Activated T-cell treated with anti-CD3 and anti-CD28 coated beads, Interleukin-2, amount 50 U/mL, for 4 hours (primary cell): ENCODE data around the gene OSBPL3. TPM values are rescaled to one million over a fixed set of nuclear protein-coding genes. Genes with fewer than 3 reads are reported as not detected.
A peak's percentile ranks its signal among the peaks of the same experiment; 100 is the strongest.
"Not testable (repeated sequence)": the region's sequence is repeated elsewhere in the genome, so short reads cannot be mapped to it uniquely, and the experiment has no call there.

Experiments
- ATAC-seq, 2 donors: fragments of 200-7000 bp; cut with Tn5 transposase; one replicate each; pipeline ENCODE4 v1.10.0; 2021
- DNase-seq: peaks from one replicate; pipeline ENCODE4 v3.0.0-alpha.2; 2020
- H3K27me3 Mint-ChIP-seq: one replicate; pipeline ENCODE4 v1.8.0; 2021; ENCODE audit warnings: low read depth, mixed read lengths
- H3K36me3 Mint-ChIP-seq: one replicate; pipeline ENCODE4 v1.8.0; 2022; ENCODE audit warnings: mixed read lengths; ENCODE audit not compliant: insufficient read depth
- H3K4me1 Mint-ChIP-seq: one replicate; pipeline ENCODE4 v1.8.0; 2021; ENCODE audit warnings: low read depth, mixed read lengths
- H3K4me3 Mint-ChIP-seq: one replicate; pipeline ENCODE4 v1.8.0; 2021; ENCODE audit warnings: mild to moderate bottlenecking, moderate library complexity, mixed read lengths
- H3K9me3 Mint-ChIP-seq: one replicate; pipeline ENCODE4 v1.8.0; 2021; ENCODE audit warnings: mixed read lengths
- total RNA-seq, 3 donors: library from RNA; stranded (reverse); gene quantifications; one replicate each; pipeline ENCODE4 v1.2.1, GENCODE V29; 2021

Gene OSBPL3
- total RNA-seq, 3 donors from 2014 or later = 59.0 to 85.4 (median 81.8) TPM

DNA sequence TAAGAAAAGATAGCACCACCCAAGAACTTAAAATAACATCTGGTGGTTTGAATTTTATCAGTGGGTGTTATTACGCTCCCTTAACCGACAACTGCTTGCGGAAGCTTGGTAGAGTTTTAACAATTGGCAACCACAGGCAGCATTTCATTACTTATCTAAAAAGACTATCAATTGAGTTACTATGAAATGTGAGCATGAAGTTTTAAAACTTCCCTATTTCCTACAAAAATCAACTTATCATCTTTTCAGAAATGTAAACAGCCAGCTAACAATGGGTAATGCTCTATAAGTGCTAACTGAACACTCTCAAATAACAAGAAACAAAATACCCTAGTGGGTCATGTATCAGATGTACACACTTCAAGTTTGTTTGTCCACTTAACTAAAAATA is 68.8 kb downstream of the OSBPL3 start:
- no peaks in the 10 kb centered on the region for H3K27me3 Mint-ChIP-seq
- no peak for DNase-seq
- peaks cover 20% of the 10 kb centered on the region for H3K36me3 Mint-ChIP-seq
- H3K9me3 Mint-ChIP-seq = peaks cover 3% of the 10 kb centered on the region
- peak overlapping the region; percentile 58 for H3K4me3 Mint-ChIP-seq
- peaks cover 18% of the 10 kb centered on the region for H3K4me1 Mint-ChIP-seq
- ATAC-seq = peak; percentile 21 to 39

DNA sequence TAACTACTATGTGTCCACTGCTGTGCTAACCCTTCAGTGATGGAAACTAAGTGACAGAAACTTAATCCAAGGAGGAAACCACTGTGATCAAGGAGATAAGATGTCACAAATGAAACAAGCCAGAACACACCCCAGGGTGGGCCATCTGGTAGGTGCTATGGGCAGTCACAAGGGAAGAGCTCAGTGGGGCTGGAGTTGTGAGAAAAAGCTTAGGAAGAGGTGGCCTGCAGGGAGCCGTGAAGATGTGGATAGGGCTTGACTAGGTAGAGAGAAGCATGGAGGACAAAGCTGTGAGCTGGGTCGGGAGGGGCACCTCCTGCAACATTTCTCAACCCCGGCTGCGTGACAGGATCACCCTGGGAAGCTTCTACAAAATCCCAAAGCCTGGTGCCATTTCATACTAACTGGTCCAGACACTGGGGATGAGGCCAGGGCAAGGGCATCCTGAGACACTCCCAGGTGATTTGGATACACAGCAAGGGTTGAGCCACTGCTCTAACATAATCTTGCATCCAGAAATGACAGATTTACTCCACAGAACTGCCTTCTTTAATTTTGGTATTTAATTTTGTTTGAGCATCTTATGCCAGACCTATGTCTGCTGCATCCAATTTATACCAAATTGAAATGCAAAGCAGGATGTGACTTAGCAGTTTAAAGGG is 69.3 kb downstream of the OSBPL3 start:
- DNase-seq (no peak), ATAC-seq (no peak)
- Mint-ChIP-seq H3K4me3 (peak overlapping the region; percentile 71), H3K36me3 (peaks cover 20% of the 10 kb centered on the region), H3K9me3 (peaks cover 3% of the 10 kb centered on the region), H3K4me1 (peaks cover 12% of the 10 kb centered on the region), H3K27me3 (no peaks in the 10 kb centered on the region)

DNA sequence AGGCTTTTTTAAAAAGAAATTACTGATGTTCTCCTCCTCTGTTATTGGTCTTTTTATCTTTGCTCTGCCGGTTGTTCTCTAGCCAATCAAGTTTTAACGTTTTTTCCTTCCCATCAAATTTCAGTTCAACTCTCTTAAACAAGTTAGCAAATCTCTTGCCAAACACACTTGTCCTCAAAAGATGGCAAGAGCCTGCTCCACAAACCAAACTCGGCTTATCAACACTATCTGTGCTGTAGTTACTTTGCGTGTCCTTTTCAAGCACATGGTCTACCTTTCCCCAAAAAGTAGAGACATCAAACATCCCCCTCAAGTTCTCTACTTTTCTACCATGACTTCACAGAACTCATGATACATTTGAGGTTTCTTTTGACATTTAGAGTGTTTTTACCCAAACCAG is 71.3 kb downstream of the OSBPL3 start:
- H3K4me1 Mint-ChIP-seq = no peaks in the 10 kb centered on the region
- H3K36me3 Mint-ChIP-seq = peaks cover 14% of the 10 kb centered on the region
- H3K9me3 Mint-ChIP-seq = no peaks in the 10 kb centered on the region
- no peak overlapping the region for H3K4me3 Mint-ChIP-seq
- ATAC-seq = no peak
- DNase-seq = no peak
- H3K27me3 Mint-ChIP-seq = no peaks in the 10 kb centered on the region

DNA sequence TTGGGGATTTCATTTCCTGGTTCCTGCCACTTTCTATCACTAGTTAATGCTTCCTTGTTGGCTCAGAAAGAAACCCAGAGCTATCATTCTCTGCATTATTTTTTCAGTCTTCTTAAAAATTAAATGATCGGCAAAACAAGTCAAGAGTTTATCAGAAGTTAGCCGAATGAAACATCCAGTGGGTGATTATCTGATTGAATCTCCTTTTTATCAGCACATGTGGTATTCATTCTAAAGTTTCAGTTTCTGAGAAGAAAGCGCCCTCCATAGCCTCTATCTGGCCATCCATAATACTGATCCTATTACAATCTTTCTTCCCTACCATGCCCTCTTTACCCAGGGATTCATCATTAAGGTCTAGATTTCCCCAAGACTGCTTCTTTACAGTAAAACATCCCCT is 71.8 kb downstream of the OSBPL3 start:
- H3K36me3 Mint-ChIP-seq = peaks cover 13% of the 10 kb centered on the region
- H3K4me3 Mint-ChIP-seq = no peak overlapping the region
- H3K4me1 Mint-ChIP-seq = peaks cover 4% of the 10 kb centered on the region
- H3K27me3 Mint-ChIP-seq = no peaks in the 10 kb centered on the region
- DNase-seq = no peak
- ATAC-seq = peak in 1 of 2 donors; percentile 2
- H3K9me3 Mint-ChIP-seq = no peaks in the 10 kb centered on the region

DNA sequence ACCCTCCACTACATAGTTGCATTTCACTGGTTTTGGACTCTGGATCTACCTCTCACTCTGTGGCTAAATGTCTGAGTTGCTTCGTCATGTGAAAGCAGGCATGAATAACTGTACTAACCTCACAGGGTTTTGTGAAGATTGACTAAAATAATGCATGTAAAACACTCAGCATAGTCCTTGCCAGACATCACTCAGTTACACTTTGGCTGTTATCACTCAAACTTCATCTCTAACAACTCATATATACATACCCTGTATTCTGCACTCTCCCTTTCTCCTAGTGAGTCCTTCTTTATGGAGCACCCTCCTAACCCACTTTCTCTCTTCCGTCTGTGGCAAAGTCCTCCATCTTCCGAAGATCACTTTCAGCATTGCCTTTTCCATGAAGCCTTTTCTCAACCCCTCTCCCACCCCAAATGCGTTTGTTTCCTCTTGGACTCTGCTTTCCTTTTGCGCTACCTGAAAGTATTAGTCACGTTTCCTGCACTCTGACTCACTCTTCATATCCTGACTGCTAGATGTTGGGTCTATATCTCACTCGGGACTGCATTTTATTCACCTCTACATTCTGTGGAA is 72.6 kb downstream of the OSBPL3 start:
- no peaks in the 10 kb centered on the region for H3K9me3 Mint-ChIP-seq
- peak; percentile 84 to 86 for ATAC-seq
- peaks cover 10% of the 10 kb centered on the region for H3K4me1 Mint-ChIP-seq
- no peak for DNase-seq
- H3K27me3 Mint-ChIP-seq = no peaks in the 10 kb centered on the region
- no peak overlapping the region for H3K4me3 Mint-ChIP-seq
- H3K36me3 Mint-ChIP-seq = peaks cover 12% of the 10 kb centered on the region

DNA sequence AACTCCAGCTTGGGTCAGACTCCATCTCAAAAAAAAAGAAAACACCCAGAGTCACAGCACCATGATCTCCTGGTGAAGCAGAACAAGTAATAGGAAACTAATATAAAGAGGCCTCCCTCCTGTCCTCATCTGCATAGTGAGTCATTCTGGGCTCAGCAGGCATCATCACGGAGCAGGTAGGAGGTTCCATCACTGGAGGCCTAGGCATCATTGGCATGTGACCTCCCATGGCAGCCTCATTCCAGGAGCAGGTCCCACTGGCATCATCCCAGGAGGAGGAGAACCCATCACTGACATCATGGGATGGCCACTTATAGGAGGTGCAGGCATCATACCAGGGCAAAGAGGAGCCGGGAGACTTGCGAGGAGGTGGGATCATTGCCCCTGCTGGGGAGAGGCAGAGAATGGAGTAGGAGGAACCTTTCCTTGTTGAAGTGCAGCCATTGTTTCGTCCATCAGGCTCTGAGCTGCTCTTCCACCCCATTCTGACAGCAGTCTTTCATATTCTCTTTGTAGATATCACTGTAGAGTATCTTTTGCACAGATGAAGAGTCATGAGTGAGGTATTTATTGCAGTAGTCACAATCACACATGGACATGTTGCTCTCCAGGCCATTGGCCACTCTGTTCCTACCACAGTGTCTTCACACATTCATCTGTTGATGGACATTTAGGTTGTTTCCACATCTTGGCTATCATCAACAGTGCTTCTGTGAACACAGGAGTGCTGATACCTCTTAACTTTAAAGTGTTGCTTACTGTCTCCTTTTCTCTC is 73.8 kb downstream of the OSBPL3 start:
- H3K4me1 Mint-ChIP-seq = peaks cover 19% of the 10 kb centered on the region
- no peaks in the 10 kb centered on the region for H3K9me3 Mint-ChIP-seq
- peaks cover 10% of the 10 kb centered on the region for H3K36me3 Mint-ChIP-seq
- no peak for ATAC-seq
- no peak for DNase-seq
- H3K4me3 Mint-ChIP-seq = peak overlapping the region; percentile 51
- no peaks in the 10 kb centered on the region for H3K27me3 Mint-ChIP-seq

DNA sequence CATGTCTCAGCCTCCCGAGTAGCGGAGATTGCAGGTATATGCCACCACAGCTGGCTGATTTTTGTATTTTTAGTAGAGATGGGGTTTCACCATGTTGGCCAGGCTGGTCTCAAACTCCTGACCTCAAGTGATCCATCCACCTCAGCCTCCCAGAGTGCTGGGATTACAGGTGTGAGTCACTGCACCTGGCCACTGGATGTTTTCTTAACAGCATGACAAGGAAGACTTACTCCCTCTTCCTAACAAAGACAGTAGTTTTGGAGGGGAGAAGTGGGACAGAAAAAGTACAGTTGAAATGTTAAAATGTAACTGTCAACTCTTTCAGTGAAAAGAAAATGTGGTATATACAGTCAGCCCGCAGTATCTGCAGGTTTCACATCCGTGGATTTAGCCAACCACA is 76.0 kb downstream of the OSBPL3 start:
- peaks cover 30% of the 10 kb centered on the region for H3K4me1 Mint-ChIP-seq
- not testable (repeated sequence) for H3K9me3 Mint-ChIP-seq, DNase-seq, H3K36me3 Mint-ChIP-seq, ATAC-seq, H3K4me3 Mint-ChIP-seq, H3K27me3 Mint-ChIP-seq

DNA sequence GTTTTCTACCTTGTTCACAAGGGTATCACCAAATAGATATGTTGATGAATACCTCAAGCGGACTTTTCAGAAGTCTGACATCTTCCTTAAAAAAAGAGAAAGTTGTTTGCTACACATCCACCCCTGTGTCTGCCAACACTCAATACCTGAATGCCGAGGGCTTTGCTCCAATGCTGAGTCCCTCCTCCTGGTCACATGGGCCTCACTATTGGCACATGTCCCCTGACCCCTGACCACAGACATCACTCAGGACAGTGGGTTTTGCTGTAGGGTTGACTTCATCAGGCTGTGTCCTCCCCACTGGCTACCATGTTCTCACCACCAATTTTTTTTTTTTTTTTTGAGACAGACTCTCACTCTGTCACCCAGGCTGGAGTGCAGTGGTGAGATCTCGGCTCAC is 76.4 kb downstream of the OSBPL3 start:
- DNase-seq (no peak), ATAC-seq (no peak)
- H3K9me3 Mint-ChIP-seq = no peaks in the 10 kb centered on the region
- H3K27me3 Mint-ChIP-seq = no peaks in the 10 kb centered on the region
- no peak overlapping the region for H3K4me3 Mint-ChIP-seq
- peaks cover 34% of the 10 kb centered on the region for H3K4me1 Mint-ChIP-seq
- H3K36me3 Mint-ChIP-seq = peaks cover 7% of the 10 kb centered on the region

DNA sequence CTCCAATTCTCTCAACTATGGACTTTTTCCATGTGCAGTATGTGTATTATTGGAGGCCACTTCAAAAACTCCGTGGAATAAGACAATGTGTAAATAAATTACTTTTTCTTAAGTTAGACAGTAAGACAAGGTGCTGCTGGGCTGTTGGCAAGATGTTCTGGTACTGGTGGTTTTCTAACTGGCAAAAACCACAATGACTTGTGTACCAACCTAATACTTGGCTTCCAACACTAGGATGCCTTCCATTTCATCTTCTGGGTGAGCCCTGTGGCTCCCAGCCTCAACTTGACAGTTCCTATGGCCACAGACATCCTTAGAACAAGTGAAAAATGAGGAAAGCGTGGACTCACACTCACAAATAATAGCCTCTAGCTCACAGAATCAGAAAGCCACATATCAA is 77.0 kb downstream of the OSBPL3 start:
- H3K36me3 Mint-ChIP-seq = peaks cover 7% of the 10 kb centered on the region
- H3K4me3 Mint-ChIP-seq = no peak overlapping the region
- H3K9me3 Mint-ChIP-seq = no peaks in the 10 kb centered on the region
- H3K4me1 Mint-ChIP-seq = peaks cover 40% of the 10 kb centered on the region
- DNase-seq = no peak
- no peak for ATAC-seq
- no peaks in the 10 kb centered on the region for H3K27me3 Mint-ChIP-seq

DNA sequence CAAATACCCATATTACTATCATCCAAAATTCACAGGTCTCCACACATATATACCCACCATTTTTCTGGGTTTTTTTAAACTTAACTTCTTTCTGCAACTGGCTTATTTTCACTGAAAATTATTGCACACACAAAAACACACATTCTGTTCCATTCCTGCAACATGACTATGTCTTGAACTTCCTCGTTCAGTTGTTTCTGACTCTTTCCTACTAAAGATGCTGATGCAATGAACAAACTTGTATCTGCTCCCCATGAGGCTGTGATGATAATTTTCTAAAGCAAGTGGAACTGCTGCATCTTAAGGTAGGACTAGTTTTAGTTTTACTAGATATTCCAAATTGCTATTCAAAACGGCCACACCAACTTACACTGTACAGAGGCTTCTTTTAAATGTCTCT is 77.7 kb downstream of the OSBPL3 start:
- no peaks in the 10 kb centered on the region for H3K9me3 Mint-ChIP-seq
- peaks cover 43% of the 10 kb centered on the region for H3K4me1 Mint-ChIP-seq
- peaks cover 7% of the 10 kb centered on the region for H3K36me3 Mint-ChIP-seq
- H3K27me3 Mint-ChIP-seq = no peaks in the 10 kb centered on the region
- no peak overlapping the region for H3K4me3 Mint-ChIP-seq
- no peak for DNase-seq
- ATAC-seq = no peak

DNA sequence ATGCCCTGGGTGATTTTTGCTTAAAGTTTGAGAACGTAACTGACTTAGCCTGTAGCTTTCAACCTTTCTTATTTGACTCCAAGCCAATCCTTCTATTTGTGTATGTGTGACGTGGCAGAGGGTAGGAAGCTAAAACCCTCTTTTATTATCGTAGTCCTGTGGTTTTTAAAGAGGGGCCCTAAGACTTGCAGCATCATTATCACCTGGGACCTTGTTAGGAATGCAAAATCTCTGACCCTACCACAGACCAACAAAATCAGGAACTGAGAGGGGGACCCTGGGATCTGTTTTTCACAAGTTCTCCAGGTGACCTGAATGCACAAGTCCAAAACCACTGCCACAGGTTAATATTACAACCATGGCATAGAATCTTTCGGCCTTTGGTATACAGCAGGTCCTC is 80.1 kb downstream of the OSBPL3 start:
- H3K27me3 Mint-ChIP-seq = no peaks in the 10 kb centered on the region
- H3K4me3 Mint-ChIP-seq = no peak overlapping the region
- DNase-seq (no peak), ATAC-seq (no peak)
- peaks cover 9% of the 10 kb centered on the region for H3K36me3 Mint-ChIP-seq
- H3K4me1 Mint-ChIP-seq = peaks cover 61% of the 10 kb centered on the region
- H3K9me3 Mint-ChIP-seq = no peaks in the 10 kb centered on the region

DNA sequence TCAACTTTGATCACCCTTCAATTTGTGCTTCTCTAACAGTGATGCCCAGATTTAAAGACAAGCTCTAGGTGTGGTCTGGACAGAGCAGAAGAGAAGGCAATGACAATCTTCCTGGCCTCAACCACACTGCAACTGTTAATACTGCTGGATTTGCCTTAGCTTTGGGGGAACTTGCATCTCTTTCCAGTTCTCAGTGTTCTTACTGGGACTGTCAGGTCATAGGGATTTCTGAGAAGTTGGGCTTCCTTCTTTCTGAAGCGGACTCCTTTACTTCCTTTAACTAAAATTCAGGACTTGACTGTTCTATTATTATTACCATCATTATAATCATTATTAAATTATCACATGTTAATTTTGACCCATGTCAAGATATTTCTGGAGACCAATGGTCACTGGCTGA is 80.8 kb downstream of the OSBPL3 start:
- DNase-seq (no peak), ATAC-seq (peak in 1 of 2 donors; percentile 23)
- Mint-ChIP-seq H3K4me1 (peaks cover 68% of the 10 kb centered on the region), H3K9me3 (no peaks in the 10 kb centered on the region), H3K36me3 (peaks cover 7% of the 10 kb centered on the region), H3K4me3 (peak overlapping the region; percentile 1), H3K27me3 (no peaks in the 10 kb centered on the region)

DNA sequence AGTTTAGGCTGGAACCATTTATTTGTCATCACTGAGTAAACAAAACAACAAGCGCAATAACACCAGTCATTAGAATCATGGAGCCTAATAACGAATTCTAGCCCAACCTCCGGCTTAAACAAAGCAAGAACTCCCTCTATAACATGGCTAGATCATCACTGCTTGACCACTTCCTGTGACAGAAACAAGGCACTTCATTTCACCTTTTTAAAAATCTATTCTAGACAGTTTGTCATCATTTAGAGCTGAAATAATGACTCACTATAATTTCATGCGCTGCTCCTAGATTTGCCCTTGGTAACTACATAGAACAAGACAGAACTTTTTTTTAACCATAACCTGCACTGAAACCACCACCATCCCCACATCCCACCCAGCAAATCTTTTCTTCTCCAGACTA is 81.3 kb downstream of the OSBPL3 start:
- H3K36me3 Mint-ChIP-seq = peaks cover 7% of the 10 kb centered on the region
- H3K9me3 Mint-ChIP-seq = no peaks in the 10 kb centered on the region
- DNase-seq (no peak), ATAC-seq (peak; percentile 89 to 91)
- no peaks in the 10 kb centered on the region for H3K27me3 Mint-ChIP-seq
- H3K4me3 Mint-ChIP-seq = peak overlapping the region; percentile 1
- peaks cover 71% of the 10 kb centered on the region for H3K4me1 Mint-ChIP-seq

DNA sequence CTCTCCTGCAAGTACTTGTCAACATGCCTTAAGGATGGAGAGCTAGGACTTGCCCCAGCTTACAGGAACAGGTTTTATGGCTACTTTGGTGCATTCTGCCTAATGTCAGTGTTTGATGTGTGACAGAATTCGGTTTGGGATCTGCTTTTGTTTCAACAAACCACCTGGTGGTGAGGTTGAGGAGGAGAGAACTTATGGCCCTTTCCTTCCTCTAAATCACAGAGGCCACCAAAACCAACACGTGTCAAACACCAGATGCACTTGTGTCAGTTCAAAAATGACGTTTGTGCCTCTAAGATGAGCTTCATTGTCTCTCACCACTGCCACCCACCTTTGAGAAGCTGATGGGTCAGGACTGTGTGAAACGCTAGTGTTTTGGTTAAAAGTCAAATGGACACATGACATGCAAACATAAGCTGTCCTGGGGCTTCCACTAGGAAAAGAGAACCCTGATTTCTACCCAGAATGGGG is 83.9 kb downstream of the OSBPL3 start:
- H3K4me3 Mint-ChIP-seq = no peak overlapping the region
- H3K36me3 Mint-ChIP-seq = peaks cover 8% of the 10 kb centered on the region
- ATAC-seq (peak in 1 of 2 donors; percentile 9), DNase-seq (no peak)
- H3K4me1 Mint-ChIP-seq = peaks cover 57% of the 10 kb centered on the region
- H3K9me3 Mint-ChIP-seq = no peaks in the 10 kb centered on the region
- no peaks in the 10 kb centered on the region for H3K27me3 Mint-ChIP-seq
